ENCODE data around the gene IGSF9B.
A peak's percentile ranks its signal among the peaks of the same experiment; 100 is the strongest.

The IGSF9B gene

DNA sequence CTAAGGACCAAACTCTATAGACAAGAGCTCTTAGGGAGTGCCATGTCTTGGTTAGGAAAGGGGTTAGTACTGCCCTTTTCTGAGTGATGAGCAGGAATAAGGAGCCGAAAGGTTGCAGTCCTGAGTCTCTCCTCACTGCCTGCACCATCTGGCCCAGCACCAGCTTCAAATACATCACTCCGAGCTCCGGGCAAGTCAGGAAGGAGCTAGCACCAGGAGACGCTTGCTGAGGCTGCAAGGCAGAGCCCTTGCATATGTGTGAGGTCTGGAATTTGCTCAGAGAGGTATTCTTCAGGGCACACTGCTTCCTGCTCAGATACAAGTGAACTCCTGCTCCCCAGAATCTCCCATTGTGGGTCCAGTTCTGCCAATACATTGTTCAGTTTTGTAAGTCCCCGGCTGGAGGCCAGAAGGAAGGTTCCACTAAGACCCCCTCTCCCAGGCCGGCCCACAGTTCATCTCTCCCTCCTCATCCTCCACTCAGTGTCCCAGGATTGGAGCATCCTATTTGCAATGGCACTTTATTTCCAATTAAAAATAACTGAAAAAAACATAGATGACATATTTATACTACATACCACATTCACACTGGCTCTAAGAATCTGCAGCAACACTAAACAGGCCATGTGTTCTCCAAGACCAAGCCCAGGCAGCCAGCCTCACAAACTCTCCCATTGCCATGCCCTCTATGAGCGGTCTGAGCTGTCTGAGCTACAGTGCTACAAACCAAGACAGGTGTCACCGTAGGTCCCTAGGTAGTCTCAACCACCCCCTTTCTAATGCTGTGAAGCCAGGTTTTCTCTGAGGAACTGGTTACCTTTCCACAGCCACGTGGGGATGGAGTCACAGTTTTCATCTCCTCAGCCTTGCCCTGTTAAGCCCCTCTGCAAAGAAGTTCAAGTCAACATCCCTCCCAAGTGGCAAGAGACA, 56.3 kb downstream of the IGSF9B start:
- no peak for DNase-seq

DNA sequence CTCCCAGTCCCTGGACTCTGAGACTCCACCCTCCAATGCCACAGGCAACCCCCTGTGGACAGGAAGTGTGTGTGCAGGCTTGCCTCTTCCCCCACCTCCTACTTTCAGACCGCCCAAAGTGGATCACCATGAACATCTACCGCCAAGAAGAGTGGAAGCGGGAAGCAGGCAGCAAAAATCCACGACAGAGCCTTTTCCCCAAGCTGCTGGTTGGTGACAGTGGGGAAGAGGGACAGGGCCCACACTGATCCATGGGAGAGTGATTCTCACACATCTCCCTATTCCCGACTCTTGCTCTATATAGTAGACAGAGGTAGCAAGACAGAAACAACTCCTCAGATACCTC, 58.0 kb downstream of the IGSF9B start:
- no peak for DNase-seq

DNA sequence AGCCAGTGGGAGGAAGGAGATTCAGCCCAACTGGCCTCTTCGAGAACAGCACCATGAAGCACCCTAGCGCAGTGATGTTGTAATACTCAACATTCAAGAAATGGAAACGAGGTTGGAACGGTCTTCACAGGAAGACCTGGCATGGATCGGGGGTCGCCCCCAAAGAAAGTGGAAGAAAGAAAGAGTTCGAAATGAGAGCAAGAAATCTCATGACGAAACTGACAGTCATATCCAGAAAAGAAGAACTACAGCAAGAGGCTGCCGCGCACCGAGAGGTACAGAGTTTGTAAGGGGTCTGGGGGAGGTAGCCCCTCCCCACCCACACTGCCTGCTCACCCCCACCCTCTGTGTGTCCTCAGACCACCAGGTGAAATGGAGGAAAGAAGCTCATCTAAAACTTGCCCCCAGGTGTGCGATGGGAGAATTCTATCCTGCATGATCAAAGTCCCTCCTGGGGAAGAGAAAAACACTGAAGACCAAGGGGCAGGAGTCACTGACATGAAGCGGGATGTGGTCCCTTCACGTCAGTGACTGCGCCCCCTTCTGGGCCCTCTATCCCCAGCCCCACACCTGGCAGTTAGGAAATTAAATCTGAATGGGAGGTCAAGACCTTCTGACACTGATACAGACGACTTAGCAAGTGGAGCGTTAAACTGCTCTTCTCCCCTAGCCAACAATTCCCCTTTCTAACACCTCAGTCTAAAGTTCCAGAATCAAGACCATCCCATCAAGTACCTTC, 58.6 kb downstream of the IGSF9B start:
- DNase-seq: no peak

DNA sequence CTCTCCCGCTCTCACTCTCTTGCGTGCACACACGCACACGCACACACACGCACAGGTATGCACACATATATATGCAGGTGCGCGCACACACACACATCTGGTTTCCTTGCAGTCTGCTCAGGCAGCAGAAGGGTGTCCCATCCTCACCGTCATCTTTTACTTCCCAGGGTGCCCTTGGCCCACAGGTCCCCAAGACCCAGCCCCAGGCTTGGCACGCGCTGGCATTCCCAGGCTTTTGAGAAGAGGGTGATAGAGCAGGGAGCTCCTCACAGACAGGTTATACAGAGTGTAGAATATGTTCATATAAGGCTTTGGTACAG, 59.5 kb downstream of the IGSF9B start:
- no peak for DNase-seq

DNA sequence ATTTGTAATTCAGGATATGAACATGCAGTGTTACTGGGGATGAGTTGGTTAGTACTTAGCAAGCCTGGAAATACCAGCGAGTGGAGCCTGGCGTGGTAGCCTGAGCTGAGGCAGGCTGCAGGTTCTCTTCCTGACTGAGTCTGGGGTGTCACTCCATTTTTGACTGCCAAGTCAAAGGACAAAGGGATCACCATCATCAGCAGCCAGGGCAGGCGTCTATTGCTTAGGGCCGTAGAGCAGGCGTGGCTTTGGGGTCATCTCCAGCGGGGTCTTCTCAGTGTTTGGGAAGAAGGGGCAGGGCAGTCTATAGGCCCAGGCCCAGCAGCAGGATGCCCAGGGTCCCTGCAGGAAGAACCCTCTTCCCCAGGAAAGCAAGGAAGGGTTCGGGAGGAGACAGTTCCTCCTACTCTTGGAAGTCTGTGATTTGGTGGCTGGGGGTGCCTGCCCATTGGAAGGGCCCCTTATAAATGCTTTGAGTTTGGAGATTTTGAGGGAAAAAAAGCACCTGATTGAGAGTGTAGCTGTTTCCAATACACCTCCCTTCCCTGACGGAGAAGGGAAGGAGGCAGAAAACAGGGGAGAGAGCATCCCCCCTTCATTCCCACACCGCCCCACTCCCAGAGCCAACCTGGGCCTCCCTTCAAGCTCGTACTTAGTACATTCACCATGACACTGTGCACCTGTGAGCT, 60.0 kb downstream of the IGSF9B start:
- DNase-seq: no peak

DNA sequence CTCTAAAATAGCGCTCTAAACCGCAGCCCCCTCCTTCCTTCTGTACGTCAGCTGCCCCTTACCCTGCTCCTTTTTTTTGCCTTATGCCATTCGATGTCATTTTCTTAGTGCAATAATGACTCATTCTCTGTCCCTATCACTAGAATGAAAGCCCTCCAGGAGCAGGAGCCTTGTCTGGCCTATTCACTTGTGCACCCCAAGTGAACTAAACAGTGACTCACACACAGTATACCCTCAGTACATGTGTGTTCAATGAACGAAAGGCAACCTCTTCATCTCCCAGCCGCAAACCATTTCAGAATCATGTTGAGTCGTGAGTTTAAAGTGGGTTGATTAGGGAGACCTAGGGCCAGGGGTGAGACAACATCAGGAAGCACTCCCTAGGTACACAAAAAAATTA, 60.7 kb downstream of the IGSF9B start:
- DNase-seq: no peak

DNA sequence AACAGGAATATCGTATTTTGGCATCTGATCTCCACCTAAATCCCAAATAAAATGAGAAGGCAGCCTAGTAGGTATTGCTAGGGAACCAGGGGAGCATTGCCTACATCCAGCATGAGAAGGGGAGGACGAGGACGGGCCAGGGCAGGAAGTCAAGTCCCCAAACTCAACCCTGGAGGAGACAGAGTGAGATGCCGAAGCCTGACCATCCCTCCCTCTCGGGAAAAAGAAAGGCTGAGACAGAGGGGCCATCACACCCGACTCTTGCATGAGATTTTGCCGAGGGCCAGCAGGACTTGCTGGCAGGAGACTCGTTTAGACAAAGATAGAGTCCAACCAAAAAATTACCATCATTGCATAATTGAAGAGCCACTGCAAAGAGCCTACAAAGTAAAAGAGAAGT, 61.2 kb downstream of the IGSF9B start:
- DNase-seq: no peak

DNA sequence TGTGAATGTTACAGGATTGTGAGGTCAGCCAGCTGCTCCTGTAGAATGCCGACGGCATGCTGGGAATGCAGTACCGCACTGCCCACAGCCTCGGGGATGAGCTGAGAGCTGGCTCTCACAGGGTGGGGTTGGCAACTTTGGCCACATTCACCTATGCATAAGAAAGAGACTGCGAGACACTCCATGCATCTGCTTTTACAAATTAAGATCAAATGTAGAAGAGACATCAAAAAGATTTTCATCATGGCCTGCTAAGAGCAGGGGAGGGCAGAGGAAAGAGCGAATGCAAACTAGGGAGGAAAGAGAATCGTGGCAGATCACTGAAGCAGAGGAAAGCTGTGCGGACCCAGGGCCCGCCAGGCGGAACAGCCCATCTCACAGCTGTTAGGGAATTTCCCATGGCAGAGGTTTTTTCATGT, 61.7 kb downstream of the IGSF9B start:
- peak; percentile 56 for DNase-seq

DNA sequence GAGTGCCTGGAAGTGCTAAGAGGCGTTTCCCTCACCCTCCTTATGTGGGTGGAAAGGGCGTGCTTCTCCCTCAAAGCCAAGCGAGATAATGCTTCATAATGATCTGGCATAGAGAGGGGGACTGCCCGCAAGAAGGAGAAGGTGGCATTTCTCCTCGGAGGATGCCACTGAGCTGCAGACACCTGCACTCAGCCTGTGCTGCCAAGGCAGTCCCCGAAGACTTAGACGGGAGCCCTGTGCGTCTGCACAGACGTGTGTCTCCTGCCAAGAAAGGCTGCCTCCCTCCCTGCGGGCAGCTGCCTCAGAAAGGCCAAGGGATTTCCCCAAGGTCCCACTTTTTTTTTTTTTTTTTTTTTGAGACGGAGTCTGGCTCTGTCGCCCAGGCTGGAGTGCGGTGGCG, 63.4 kb downstream of the IGSF9B start:
- DNase-seq: no peak

DNA sequence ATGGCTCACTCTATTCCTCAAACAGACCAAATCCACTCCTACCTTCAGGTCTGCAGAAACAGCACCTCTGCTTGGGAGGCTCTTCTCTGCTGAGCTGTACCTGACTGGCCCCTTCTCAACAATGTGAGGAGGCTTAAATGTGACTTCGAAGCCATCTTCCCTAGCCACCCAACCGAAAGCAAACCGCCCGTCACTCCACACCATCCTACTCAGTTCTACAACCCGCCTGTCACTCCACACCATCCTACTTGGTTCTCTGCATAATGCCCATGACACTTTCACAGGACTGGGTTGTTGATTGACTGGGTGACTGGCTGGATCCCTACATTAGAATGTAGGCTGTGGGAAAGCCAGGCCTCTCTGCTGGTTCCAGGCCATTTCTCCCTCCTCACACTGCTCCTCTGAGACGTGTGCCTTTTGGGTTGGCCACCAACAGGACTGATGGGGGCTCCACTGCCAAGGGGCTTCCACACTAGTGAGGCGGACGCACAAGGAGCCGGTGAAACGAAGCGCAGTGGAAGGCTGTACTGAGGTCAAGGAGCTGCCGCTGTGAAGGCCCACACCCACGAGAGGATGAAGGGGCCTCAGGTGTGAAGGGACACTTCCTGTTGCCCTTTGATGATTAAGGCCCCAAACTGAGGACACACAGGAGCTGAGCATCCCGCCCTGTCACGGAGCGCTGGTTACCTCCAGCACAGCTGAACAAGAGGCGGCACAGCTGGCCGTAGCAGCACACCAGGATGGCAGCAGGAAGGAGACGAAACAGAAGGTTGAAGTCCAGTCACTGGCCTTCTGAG, 64.0 kb downstream of the IGSF9B start:
- DNase-seq: no peak

DNA sequence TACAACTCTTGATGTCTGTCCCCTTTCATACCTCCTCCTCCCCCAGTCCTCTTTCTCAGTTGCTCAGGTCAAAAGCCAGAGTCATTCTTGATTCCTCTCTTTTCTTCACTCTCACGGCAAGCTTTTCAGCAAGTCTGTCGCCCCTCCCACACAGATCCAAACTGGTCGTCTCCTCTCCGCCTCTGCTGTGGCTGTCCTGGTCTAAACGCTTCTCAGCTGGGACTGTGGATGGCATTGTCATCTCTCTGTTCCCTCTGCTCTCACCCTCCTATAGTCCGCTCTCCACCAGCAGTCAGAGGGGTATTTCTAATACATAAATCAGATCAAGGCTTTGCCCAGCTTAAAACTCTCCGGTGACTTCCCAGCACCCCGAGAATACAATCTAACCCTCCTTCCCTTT, 64.6 kb downstream of the IGSF9B start:
- no peak for DNase-seq

DNA sequence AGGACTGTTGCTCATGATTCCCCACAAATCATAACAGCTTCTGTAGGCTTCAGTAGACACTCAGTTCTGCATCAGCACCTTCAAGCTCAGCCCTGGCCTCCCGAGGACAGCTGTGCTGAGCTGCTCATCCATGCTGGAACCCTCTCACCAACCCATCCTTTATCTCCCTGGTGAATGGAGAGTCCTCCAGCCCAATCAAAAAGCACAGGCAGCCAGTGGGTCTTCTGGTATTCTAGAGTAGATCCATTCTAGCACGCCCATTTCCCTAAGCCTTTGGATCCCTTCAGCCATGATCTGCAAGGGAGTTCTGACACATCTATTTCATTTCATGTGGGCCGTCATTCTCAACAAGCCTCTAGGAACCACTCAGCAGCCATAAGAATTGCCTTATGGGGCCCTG, 66.9 kb downstream of the IGSF9B start:
- DNase-seq: no peak

DNA sequence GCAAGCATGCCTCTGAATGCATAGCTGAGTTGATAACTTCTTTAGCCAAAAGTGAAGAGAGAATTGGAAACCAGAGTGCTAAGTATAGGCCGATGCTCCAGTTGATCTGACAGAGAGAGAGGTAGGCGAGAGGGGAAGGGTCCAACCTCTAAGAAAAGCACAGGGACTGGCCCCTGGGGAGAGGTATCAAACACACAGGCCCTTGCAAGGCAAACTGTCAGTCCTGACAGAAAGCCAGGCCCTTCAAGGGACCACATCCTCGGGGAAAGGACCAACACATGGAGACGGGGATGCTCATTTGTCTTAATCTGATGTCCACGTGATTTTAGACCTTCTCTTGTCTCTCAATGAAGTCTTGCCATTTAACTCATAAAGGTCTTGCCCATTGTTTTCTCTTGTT, 67.6 kb downstream of the IGSF9B start:
- DNase-seq: no peak

DNA sequence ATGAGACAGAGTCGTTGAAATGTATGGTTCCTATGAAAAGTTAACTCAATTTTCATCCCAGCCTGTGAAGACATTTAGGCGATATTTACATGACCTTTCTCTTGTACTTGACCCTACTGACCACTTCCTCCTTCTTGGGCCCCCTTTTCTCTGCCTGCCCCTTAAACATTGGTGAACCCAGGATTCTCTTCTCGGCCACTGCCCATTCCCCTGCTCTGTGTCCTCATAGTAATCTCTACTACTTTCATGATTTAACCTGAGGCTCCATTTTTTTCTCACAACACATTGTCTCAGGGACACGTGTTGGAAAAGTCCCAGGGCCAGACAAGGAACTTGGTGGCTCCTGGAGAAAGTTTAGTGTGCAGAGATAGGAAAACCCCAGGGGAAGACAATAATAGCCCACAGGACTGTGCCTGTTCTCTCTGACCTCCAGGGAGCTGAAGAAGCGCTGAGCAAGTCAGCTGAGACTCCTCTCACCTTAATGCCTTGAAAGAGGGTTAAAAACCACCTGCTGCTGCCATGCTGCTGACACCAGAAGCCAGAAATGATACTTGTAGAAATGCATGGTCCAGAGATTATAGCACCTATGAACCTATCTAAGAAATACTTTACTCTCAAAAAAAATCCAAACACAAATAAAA, 69.0 kb downstream of the IGSF9B start:
- DNase-seq: no peak

DNA sequence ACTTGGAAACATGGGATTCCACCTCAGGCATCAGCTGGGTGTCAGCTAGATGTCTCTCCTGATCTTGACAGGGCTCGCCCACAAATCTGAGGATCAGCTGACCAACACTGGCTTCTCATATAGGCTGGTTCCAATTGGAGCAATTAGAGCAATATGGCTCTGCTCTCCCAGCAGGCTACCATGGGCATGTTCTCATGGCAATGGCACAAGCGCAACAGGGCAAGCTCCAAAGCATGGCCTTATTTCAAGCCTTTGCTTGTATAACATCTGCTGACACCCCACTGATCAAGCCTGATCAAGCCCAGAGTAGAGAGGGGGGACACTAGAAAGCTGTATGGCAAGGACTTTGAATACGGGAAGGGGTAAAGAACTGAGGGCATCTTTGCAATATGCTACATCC, 70.7 kb downstream of the IGSF9B start:
- no peak for DNase-seq

DNA sequence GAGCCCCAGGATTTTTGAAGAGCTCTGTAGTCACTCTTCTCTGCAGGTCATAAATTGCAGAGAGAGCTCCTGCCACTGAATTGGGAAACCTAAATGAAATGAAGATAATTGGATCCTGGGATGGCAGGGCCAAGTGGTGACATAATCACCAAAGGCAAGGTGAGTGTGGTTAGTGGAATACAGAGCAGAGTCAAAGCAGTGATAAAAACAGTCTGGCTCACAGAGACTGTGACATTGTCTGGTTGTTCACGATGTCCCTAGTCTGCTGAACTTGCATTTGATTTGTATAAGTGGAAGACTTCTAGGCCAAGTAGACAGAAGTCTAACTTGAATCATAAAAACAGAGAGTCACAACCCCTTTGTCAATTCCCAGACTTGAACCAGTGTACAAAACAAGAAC, 84.6 kb downstream of the IGSF9B start:
- no peak for DNase-seq

DNA sequence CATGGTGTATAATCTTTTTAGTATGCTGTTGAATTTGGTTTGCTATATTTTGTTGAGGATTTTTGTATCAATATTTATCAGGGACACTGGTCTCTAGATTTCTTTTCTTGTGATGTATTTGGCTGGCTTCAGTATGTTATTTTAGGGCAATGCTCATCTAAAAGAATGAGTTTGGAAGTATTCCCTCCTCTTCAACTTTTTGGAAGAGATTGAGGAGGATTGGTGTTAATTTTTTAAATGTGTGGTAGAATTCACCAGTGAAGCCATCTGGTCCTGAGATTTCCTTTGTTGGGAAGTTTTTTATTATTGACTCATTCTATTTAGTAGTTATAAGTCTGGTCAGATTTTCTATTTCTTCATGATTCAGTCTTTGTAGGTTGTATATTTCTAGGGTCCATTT, 89.3 kb downstream of the IGSF9B start:
- DNase-seq: no peak

DNA sequence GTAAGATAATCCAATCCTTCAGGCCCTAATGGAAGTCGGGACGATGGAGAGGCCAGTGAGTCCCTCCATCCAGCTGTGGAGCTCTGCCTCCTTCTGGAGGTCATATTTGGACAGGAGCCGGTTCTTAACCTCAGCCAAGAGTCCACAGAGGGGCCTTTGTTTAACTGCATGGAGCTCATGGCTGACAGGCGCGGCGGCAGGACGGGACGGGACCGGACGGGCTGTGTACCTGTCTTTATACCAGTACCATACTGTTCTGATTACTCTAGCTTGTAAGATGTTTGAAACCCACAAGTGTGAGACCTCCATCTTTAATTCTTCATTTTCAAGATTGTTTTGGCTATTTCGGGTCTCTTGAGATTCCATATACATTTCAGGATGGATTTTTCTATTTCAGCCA, 91.3 kb downstream of the IGSF9B start:
- DNase-seq: no peak

DNA sequence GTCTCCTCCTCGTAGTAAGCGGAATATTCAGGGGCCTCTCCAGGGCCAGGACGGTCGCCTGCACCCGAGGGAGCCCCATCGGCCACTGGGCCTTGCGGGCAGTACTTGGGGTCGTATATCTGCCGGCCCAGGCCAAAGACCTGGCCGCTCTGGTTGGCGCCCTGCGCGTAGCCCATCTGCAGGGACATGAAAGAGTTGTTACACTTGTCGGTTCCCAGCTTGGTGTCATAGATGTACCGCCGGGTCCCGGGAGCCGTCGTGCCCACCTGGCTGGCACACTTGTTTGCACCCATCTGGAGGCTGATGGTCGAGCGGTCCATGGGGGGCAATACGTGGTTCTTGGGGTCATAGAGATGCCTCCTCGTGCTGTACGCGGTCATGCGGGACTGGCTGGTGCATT, 92.0 kb downstream of the IGSF9B start:
- DNase-seq: no peak

DNA sequence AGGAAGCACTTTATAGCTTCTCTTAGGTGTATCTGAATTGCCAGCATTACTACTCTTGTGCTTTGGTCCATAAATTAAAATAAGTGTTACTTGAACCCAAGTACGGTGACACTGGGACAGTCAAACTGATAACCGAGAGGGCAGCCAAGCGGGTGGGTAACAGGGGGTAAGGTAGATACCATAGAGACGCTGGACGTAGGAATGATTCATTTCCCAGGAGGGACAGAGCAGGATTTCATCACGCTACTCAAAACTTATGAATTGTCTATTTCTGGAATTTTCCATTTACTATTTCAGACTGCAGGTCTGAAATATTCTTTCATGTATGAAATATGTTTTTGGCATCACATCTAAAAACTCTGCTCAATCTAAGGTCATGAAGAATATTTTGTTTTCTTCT, 96.6 kb downstream of the IGSF9B start:
- no peak for DNase-seq
